Measurements from ENCODE around the gene SPCS1. TPM values are rescaled to one million over a fixed set of nuclear protein-coding genes. Genes with fewer than 3 reads are reported as not detected.

Gene SPCS1
- polyA plus RNA-seq, 1 donor (not counting 4 experiments of a cell fraction or from before 2014, with no cell fraction given): 140 TPM

DNA sequence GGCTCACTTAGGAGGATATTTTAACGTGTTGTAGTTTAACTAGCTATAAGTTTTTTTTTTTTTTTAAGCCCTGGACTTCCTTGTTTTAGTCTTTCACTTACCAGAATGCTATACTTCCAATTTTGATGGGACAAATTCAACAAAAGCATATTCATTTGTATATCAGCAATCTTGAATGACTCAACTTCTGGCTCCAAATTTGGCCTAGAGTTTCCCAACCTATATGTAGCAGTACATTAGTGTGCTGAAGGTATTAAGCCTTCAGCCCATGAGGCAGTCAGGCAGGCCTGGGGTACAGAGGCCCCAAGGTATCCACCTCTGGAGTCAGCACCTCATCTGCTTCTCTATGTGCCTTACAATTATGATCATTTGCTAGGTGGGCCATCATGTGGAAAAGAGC lies 26.1 kb upstream of the SPCS1 start:
- Histone ChIP-seq H4K20me1 (ENCODE audit: control insufficient read depth, extremely low read depth, insufficient read depth, low read length) (no peaks in the 10 kb centered on the region), H3K27me3 (ENCODE audit: control insufficient read depth, extremely low read depth, insufficient read depth, low read length) (no peaks in the 10 kb centered on the region), H3K4me3 (ENCODE audit: control insufficient read depth in 2 of 3, extremely low read depth in 1 of 3, insufficient read depth in 2 of 3, low read depth in 1 of 3, low read length in 3 of 3) (no peak overlapping the region), H3K36me3 (ENCODE audit: control insufficient read depth in 2 of 2, extremely low read depth in 1 of 2, insufficient read depth in 2 of 2, low read length in 2 of 2) (peaks cover 17 to 25% of the 10 kb centered on the region in 2 experiments), H2AFZ (ENCODE audit: control insufficient read depth, low read length) (no peak overlapping the region), H3K4me1 (ENCODE audit: control insufficient read depth, extremely low read depth, insufficient read depth, low read length) (peaks cover 25% of the 10 kb centered on the region), H3K27ac (ENCODE audit: control insufficient read depth, insufficient read depth, low read length) (peak overlapping the region; percentile 71), H3K4me2 (ENCODE audit: control insufficient read depth, extremely low read depth, insufficient read depth, low read depth, low read length) (no peak overlapping the region), H3K9ac (ENCODE audit: control insufficient read depth, extremely low read depth, insufficient read depth, low read length) (no peak overlapping the region), H3K9me1 (ENCODE audit: control insufficient read depth, extremely low read depth, insufficient read depth, low read length) (no peaks in the 10 kb centered on the region), H3K9me3 (ENCODE audit: control insufficient read depth, low read depth, low read length) (no peaks in the 10 kb centered on the region), H3K79me2 (ENCODE audit: control insufficient read depth, insufficient read depth, low read length) (peaks cover 38% of the 10 kb centered on the region)
- DNase-seq (ENCODE audit: low read depth, low spot score): no peak
- FAIRE-seq: no peak
- no peak for TF ChIP-seq EZH2 (IDR thresholded peaks at IDR 0.05; ENCODE audit: low read length)
- dilution Hi-C loops (cut with MboI; ENCODE audit: extremely low pct_ligation_motif_present, low sequenced_read_pairs): no loop called here

DNA sequence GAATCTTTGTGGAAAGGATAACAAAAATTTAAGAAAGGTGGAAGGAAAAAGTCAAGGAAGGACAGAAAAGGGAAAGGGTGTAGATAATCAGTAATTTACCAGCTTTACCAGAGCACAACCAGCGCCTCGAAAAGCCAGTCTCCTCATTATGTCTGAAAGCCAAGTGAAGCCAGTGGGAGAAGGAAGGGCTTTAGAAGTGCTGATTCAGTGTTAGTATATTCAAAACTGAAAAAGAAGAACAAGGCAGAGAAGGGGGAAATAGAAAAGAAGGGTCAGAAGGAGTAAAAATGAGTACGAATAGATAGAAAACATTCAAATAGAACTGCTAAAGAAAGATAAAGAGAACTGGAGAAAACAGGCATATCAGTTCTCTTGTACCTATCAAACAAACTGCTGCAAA lies 24.3 kb upstream of the SPCS1 start:
- no peak overlapping the region for H3K4me3 ChIP-seq (ENCODE audit: control insufficient read depth in 2 of 3, extremely low read depth in 1 of 3, insufficient read depth in 2 of 3, low read depth in 1 of 3, low read length in 3 of 3)
- peaks cover 52% of the 10 kb centered on the region for H3K79me2 ChIP-seq (ENCODE audit: control insufficient read depth, insufficient read depth, low read length)
- H3K27me3 ChIP-seq (ENCODE audit: control insufficient read depth, extremely low read depth, insufficient read depth, low read length): no peaks in the 10 kb centered on the region
- peak overlapping the region; percentile 16 for H3K27ac ChIP-seq (ENCODE audit: control insufficient read depth, insufficient read depth, low read length)
- H2AFZ ChIP-seq (ENCODE audit: control insufficient read depth, low read length): no peak overlapping the region
- no peaks in the 10 kb centered on the region for H4K20me1 ChIP-seq (ENCODE audit: control insufficient read depth, extremely low read depth, insufficient read depth, low read length)
- DNase-seq (ENCODE audit: low read depth, low spot score): no peak
- FAIRE-seq: no peak
- no peak overlapping the region for H3K4me2 ChIP-seq (ENCODE audit: control insufficient read depth, extremely low read depth, insufficient read depth, low read depth, low read length)
- no peak overlapping the region for H3K9ac ChIP-seq (ENCODE audit: control insufficient read depth, extremely low read depth, insufficient read depth, low read length)
- TF ChIP-seq EZH2 (IDR thresholded peaks at IDR 0.05; ENCODE audit: low read length): no peak
- TF ChIP-seq CTCF (optimal IDR thresholded peaks at IDR 0.05 in 1 of 3, IDR thresholded peaks at IDR 0.05 in 1 of 3, conservative IDR thresholded peaks at IDR 0.05 in 1 of 3; ENCODE audit: extremely low read depth in 1 of 3, insufficient read depth in 2 of 3, low read length in 3 of 3): no peak
- dilution Hi-C loops (cut with MboI; ENCODE audit: extremely low pct_ligation_motif_present, low sequenced_read_pairs): no loop called here
- peaks cover 25% of the 10 kb centered on the region for H3K4me1 ChIP-seq (ENCODE audit: control insufficient read depth, extremely low read depth, insufficient read depth, low read length)
- H3K36me3 ChIP-seq (ENCODE audit: control insufficient read depth in 2 of 2, extremely low read depth in 1 of 2, insufficient read depth in 2 of 2, low read length in 2 of 2): peaks cover 15 to 23% of the 10 kb centered on the region in 2 experiments
- no peaks in the 10 kb centered on the region for H3K9me3 ChIP-seq (ENCODE audit: control insufficient read depth, low read depth, low read length)
- no peaks in the 10 kb centered on the region for H3K9me1 ChIP-seq (ENCODE audit: control insufficient read depth, extremely low read depth, insufficient read depth, low read length)

- peaks cover 56% of the 10 kb centered on the region for H3K79me2 ChIP-seq (ENCODE audit: control insufficient read depth, insufficient read depth, low read length)
- no peak overlapping the region for H3K4me3 ChIP-seq (ENCODE audit: control insufficient read depth in 2 of 3, extremely low read depth in 1 of 3, insufficient read depth in 2 of 3, low read depth in 1 of 3, low read length in 3 of 3)
- peak; percentile 69 for FAIRE-seq
- H3K27ac ChIP-seq (ENCODE audit: control insufficient read depth, insufficient read depth, low read length): peak overlapping the region; percentile 28
- no peak overlapping the region for H2AFZ ChIP-seq (ENCODE audit: control insufficient read depth, low read length)
- no peaks in the 10 kb centered on the region for H4K20me1 ChIP-seq (ENCODE audit: control insufficient read depth, extremely low read depth, insufficient read depth, low read length)
- H3K27me3 ChIP-seq (ENCODE audit: control insufficient read depth, extremely low read depth, insufficient read depth, low read length): no peaks in the 10 kb centered on the region
- no peaks in the 10 kb centered on the region for H3K9me3 ChIP-seq (ENCODE audit: control insufficient read depth, low read depth, low read length)
- H3K36me3 ChIP-seq (ENCODE audit: control insufficient read depth in 2 of 2, extremely low read depth in 1 of 2, insufficient read depth in 2 of 2, low read length in 2 of 2): peaks cover 12 to 27% of the 10 kb centered on the region in 2 experiments
- DNase-seq (ENCODE audit: low read depth, low spot score): no peak
- H3K4me2 ChIP-seq (ENCODE audit: control insufficient read depth, extremely low read depth, insufficient read depth, low read depth, low read length): no peak overlapping the region
- dilution Hi-C loops (cut with MboI; ENCODE audit: extremely low pct_ligation_motif_present, low sequenced_read_pairs): no loop called here
- TF ChIP-seq EZH2 (IDR thresholded peaks at IDR 0.05; ENCODE audit: low read length): no peak
- TF ChIP-seq CTCF (optimal IDR thresholded peaks at IDR 0.05 in 1 of 3, IDR thresholded peaks at IDR 0.05 in 1 of 3, conservative IDR thresholded peaks at IDR 0.05 in 1 of 3; ENCODE audit: extremely low read depth in 1 of 3, insufficient read depth in 2 of 3, low read length in 3 of 3): peak in 2 of 3 experiments; percentile 36 to 66
- no peaks in the 10 kb centered on the region for H3K9me1 ChIP-seq (ENCODE audit: control insufficient read depth, extremely low read depth, insufficient read depth, low read length)
- peaks cover 26% of the 10 kb centered on the region for H3K4me1 ChIP-seq (ENCODE audit: control insufficient read depth, extremely low read depth, insufficient read depth, low read length)
- no peak overlapping the region for H3K9ac ChIP-seq (ENCODE audit: control insufficient read depth, extremely low read depth, insufficient read depth, low read length)
Measured at GRCh38 chr3:52682016-52682415, 23.9 kb upstream of the SPCS1 start.

Data from keratinocyte (primary cell).